Trophoblast cell (in vitro differentiated cells and primary cell): ENCODE measurements around the gene USP20.

ENCODE experiments used
- DNase-seq, 2 donors: peaks; one replicate each; pipeline ENCODE4 v3.0.0-alpha.2; 2016
- H2AFZ ChIP-seq: 2 replicates; pipeline ENCODE4 v1.6.1; 2013; ENCODE audit warnings: low read length, moderate library complexity, mild to moderate bottlenecking; ENCODE audit not compliant: insufficient read depth, poor library complexity
- H2AK5ac ChIP-seq: 2 replicates; pipeline ENCODE4 v1.6.1; 2013; ENCODE audit warnings: mild to moderate bottlenecking, low read length
- H2BK120ac ChIP-seq: 2 replicates; pipeline ENCODE4 v1.6.1; 2013; ENCODE audit warnings: low read length, mild to moderate bottlenecking, moderate library complexity; ENCODE audit not compliant: insufficient read depth, poor library complexity
- H2BK12ac ChIP-seq: 2 replicates; pipeline ENCODE4 v1.6.1; 2013; ENCODE audit warnings: mild to moderate bottlenecking, low read length, moderate library complexity
- H2BK5ac ChIP-seq: 2 replicates; pipeline ENCODE4 v1.6.1; 2013; ENCODE audit warnings: low read length, low read depth, moderate library complexity, mild to moderate bottlenecking; ENCODE audit not compliant: poor library complexity
- H3K14ac ChIP-seq: 2 replicates; pipeline ENCODE4 v1.6.1; 2013; ENCODE audit warnings: mild to moderate bottlenecking, low read length
- H3K18ac ChIP-seq: 2 replicates; pipeline ENCODE4 v1.6.1; 2013; ENCODE audit warnings: mild to moderate bottlenecking, low read length
- H3K23ac ChIP-seq: 2 replicates; pipeline ENCODE4 v1.6.1; 2013; ENCODE audit warnings: low read length
- H3K27ac ChIP-seq: 2 replicates; pipeline ENCODE4 v1.5.1; 2013; ENCODE audit warnings: low read depth, mild to moderate bottlenecking, inconsistent platforms, low read length, moderate library complexity
- H3K27me3 ChIP-seq: 2 replicates; pipeline ENCODE4 v1.6.1; 2013; ENCODE audit warnings: inconsistent platforms, mild to moderate bottlenecking, low read length, moderate library complexity; ENCODE audit not compliant: insufficient read depth
- H3K36me3 ChIP-seq, 2 experiments: 1 replicate in 1 of 2; 2 replicates in 1 of 2; pipeline ENCODE4 v1.6.1; 2013; ENCODE audit warnings: low read length in 2 of 2, mild to moderate bottlenecking in 2 of 2, moderate library complexity in 1 of 2; ENCODE audit not compliant: insufficient read depth in 2 of 2, control insufficient read depth in 1 of 2
- H3K4ac ChIP-seq: 2 replicates; pipeline ENCODE4 v1.6.1; 2013; ENCODE audit warnings: low read depth, mild to moderate bottlenecking, low read length, moderate library complexity
- H3K4me1 ChIP-seq, 2 experiments: 1 replicate in 1 of 2; 2 replicates in 1 of 2; pipeline ENCODE4 v1.6.1; 2013; ENCODE audit warnings: low read length in 2 of 2, mild to moderate bottlenecking in 2 of 2, moderate library complexity in 1 of 2; ENCODE audit not compliant: insufficient read depth in 2 of 2, control insufficient read depth in 1 of 2
- H3K4me2 ChIP-seq: 2 replicates; pipeline ENCODE4 v1.6.1; 2013; ENCODE audit warnings: inconsistent platforms, mild to moderate bottlenecking, low read length, moderate library complexity
- H3K4me3 ChIP-seq: 2 replicates; pipeline ENCODE4 v1.5.1; 2013; ENCODE audit warnings: mild to moderate bottlenecking, low read depth, low read length, inconsistent platforms
- H3K79me1 ChIP-seq: one replicate; pipeline ENCODE4 v1.6.1; 2013; ENCODE audit warnings: low read length
- H3K79me2 ChIP-seq: 2 replicates; pipeline ENCODE4 v1.6.1; 2013; ENCODE audit warnings: low read length, mild to moderate bottlenecking; ENCODE audit not compliant: control insufficient read depth, insufficient read depth, poor library complexity
- H3K9ac ChIP-seq: 2 replicates; pipeline ENCODE4 v1.6.1; 2013; ENCODE audit warnings: mild to moderate bottlenecking, low read length
- H3K9me3 ChIP-seq: 2 replicates; pipeline ENCODE4 v1.6.1; 2013; ENCODE audit warnings: low read depth, mild to moderate bottlenecking, control low read depth, inconsistent platforms, low read length; ENCODE audit not compliant: insufficient read depth
- H4K12ac ChIP-seq: 2 replicates; pipeline ENCODE4 v1.6.1; 2013; ENCODE audit warnings: low read depth, mild to moderate bottlenecking, low read length, moderate library complexity
- H4K8ac ChIP-seq: 2 replicates; pipeline ENCODE4 v1.6.1; 2013; ENCODE audit warnings: low read depth, mild to moderate bottlenecking, low read length, moderate library complexity
- H4K91ac ChIP-seq: one replicate; pipeline ENCODE4 v1.6.1; 2013; ENCODE audit warnings: low read depth, mild to moderate bottlenecking, low read length, moderate library complexity
- WGBS: extraction: QIAGEN DNeasy Blood & Tissue Kit; methylation state at CpG from one replicate; pipeline ENCODE4 v1.1.7; 2013; ENCODE audit warnings: missing lambda C conversion rate; ENCODE audit not compliant: insufficient read length, insufficient coverage; ENCODE audit errors: extremely low coverage; 5-methylcytosine and 5-hydroxymethylcytosine counted together

USP20 gene

GRCh38 chr9:129860653-129861446, 25.6 kb downstream of the USP20 start:
- Histone ChIP-seq H3K14ac (no peak overlapping the region), H3K79me1 (peaks cover 3% of the 10 kb centered on the region), H3K27ac (no peak overlapping the region), H3K79me2 (no peaks in the 10 kb centered on the region), H3K4me3 (no peak overlapping the region), H2BK12ac (no peak overlapping the region), H3K18ac (no peak overlapping the region), H4K12ac (no peak overlapping the region), H3K9ac (no peak overlapping the region), H3K4ac (no peak overlapping the region), H3K36me3 (peaks cover 17 to 20% of the 10 kb centered on the region in 2 experiments), H2AK5ac (no peak overlapping the region), H3K4me2 (no peak overlapping the region), H3K27me3 (no peaks in the 10 kb centered on the region), H3K9me3 (no peaks in the 10 kb centered on the region), H2BK120ac (no peak overlapping the region), H2AFZ (no peak overlapping the region), H4K8ac (no peak overlapping the region), H2BK5ac (no peak overlapping the region), H3K23ac (no peak overlapping the region), H4K91ac (no peak overlapping the region), H3K4me1 (peaks cover 13 to 16% of the 10 kb centered on the region in 2 experiments)
- WGBS = no CpG with 5 or more reads among the region's 11 CpGs
- DNase-seq = no peak

DNA sequence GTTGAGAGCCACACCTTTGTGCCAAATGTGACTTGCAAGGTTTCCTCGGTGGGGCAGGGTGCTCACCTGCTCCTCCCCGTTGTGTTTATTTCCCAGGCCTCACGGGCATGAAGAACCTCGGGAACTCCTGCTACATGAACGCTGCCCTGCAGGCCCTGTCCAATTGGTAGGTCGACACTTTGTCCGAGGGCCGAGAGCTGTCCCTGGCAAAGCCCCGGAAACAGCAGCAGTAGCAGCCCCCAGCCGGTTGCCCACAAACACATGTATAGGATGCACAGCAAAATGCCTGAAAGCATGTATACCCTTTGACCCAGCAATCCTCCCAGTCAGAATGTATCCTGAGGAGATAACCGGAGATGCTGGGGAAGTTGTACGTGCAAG, 26.2 kb downstream of the USP20 start:
- no CpG with 5 or more reads among the region's 12 CpGs for WGBS
- H3K18ac ChIP-seq = no peak overlapping the region

DNA sequence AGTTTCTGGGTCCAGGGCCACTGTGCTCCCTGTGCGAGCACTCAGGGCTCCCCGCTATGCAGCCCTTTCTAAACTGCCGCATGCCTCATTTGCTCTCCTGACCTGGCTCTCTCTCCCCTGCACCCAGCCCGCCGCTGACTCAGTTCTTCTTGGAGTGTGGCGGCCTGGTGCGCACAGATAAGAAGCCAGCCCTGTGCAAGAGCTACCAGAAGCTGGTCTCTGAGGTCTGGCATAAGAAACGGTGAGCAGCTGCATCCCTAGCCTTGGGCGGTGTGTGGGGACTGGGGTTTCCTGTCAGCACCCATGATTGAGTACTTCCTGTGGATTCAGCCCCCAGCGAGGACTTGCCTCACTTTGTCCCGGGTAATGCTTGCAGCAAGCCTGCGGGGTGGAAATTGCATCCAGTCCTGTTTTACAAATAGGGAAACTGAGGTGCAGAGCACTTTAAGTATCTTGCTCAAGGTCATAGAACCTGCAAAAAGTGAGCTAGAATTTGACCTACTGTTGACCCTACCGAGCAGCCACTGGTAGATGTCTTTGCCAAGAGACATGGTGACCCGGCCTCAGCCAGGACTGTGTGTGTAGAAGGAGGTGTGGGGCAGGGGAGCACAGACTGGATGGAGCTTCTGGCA, 27.9 kb downstream of the USP20 start:
- DNase-seq = peak; percentile 15 to 26
- no CpG with 5 or more reads among the region's 14 CpGs for WGBS

More for the DNA sequence above, 26.2 kb downstream of the USP20 start:
- DNase-seq = peak; percentile 8 to 25
- Histone ChIP-seq H2BK120ac (no peak overlapping the region), H3K9me3 (no peaks in the 10 kb centered on the region), H4K8ac (no peak overlapping the region), H2AK5ac (no peak overlapping the region), H3K27ac (no peak overlapping the region), H2BK5ac (no peak overlapping the region), H3K4me1 (peaks cover 13 to 16% of the 10 kb centered on the region in 2 experiments), H4K12ac (no peak overlapping the region), H3K14ac (no peak overlapping the region), H3K36me3 (peaks cover 20 to 21% of the 10 kb centered on the region in 2 experiments), H3K79me1 (peaks cover 3% of the 10 kb centered on the region), H3K4me2 (no peak overlapping the region), H2AFZ (no peak overlapping the region), H3K79me2 (no peaks in the 10 kb centered on the region), H2BK12ac (no peak overlapping the region), H3K27me3 (no peaks in the 10 kb centered on the region), H3K4ac (no peak overlapping the region), H4K91ac (no peak overlapping the region), H3K4me3 (no peak overlapping the region), H3K9ac (no peak overlapping the region), H3K23ac (no peak overlapping the region)

DNA sequence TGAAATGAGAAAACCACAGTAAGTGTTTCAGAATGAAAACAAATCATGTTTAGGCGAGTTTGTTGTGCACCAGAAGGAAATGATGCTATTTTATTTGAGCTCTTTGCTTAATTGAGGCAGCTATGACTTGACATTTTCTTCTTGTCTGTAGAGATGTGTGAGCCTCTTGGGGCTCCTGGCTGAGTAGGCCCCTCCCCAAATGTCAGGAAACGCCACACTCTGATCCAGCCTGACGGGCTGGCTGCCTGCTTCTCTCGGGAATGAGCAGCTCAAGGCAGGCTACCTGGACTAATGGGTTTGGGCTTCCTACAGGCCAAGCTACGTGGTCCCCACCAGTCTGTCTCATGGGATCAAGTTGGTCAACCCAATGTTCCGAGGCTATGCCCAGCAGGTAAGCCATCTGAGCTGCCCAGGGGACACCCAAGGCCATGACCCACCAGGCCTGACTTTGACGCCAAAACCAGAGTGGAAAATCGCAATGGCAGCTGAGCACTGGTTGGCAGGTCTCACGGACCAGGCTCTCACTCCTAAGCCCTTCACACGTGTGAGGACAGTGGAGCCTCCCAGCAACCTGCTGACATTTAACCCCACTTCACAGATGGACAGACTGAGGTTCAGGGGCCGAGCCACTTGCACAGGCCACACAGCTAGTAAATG, 29.9 kb downstream of the USP20 start:
- no peak overlapping the region for H4K8ac ChIP-seq
- no peaks in the 10 kb centered on the region for H3K27me3 ChIP-seq
- no CpG with 5 or more reads among the region's 11 CpGs for WGBS
- no peak overlapping the region for H2AFZ ChIP-seq
- peaks cover 6 to 12% of the 10 kb centered on the region in 2 experiments for H3K36me3 ChIP-seq
- H4K91ac ChIP-seq = no peak overlapping the region
- no peak for DNase-seq
- peak overlapping the region; percentile 52 for H2AK5ac ChIP-seq
- no peak overlapping the region for H3K4ac ChIP-seq
- peak overlapping the region; percentile 7 for H3K18ac ChIP-seq
- no peak overlapping the region for H3K9ac ChIP-seq
- no peak overlapping the region for H3K23ac ChIP-seq
- peaks cover 3% of the 10 kb centered on the region for H3K79me1 ChIP-seq
- H2BK120ac ChIP-seq = peak overlapping the region; percentile 21
- H2BK5ac ChIP-seq = no peak overlapping the region
- H3K4me2 ChIP-seq = no peak overlapping the region
- H3K9me3 ChIP-seq = no peaks in the 10 kb centered on the region
- peak overlapping the region; percentile 75 for H2BK12ac ChIP-seq
- peaks cover 10 to 13% of the 10 kb centered on the region in 2 experiments for H3K4me1 ChIP-seq
- no peak overlapping the region for H3K4me3 ChIP-seq
- H3K79me2 ChIP-seq = no peaks in the 10 kb centered on the region
- H3K14ac ChIP-seq = peak overlapping the region; percentile 11
- H3K27ac ChIP-seq = no peak overlapping the region
- H4K12ac ChIP-seq = no peak overlapping the region

More for the DNA sequence above, 27.9 kb downstream of the USP20 start:
- H3K79me1 ChIP-seq = peaks cover 3% of the 10 kb centered on the region
- H2BK120ac ChIP-seq = no peak overlapping the region
- H3K4me3 ChIP-seq = no peak overlapping the region
- H3K23ac ChIP-seq = no peak overlapping the region
- no peak overlapping the region for H4K8ac ChIP-seq
- H3K27ac ChIP-seq = no peak overlapping the region
- no peak overlapping the region for H2BK5ac ChIP-seq
- no peaks in the 10 kb centered on the region for H3K79me2 ChIP-seq
- no peak overlapping the region for H3K4ac ChIP-seq
- H4K12ac ChIP-seq = no peak overlapping the region
- no peaks in the 10 kb centered on the region for H3K9me3 ChIP-seq
- no peak overlapping the region for H3K14ac ChIP-seq
- H4K91ac ChIP-seq = no peak overlapping the region
- H3K36me3 ChIP-seq = peaks cover 12 to 16% of the 10 kb centered on the region in 2 experiments
- H2BK12ac ChIP-seq = no peak overlapping the region
- H3K4me1 ChIP-seq = peaks cover 13 to 16% of the 10 kb centered on the region in 2 experiments
- no peak overlapping the region for H2AFZ ChIP-seq
- H3K4me2 ChIP-seq = no peak overlapping the region
- no peak overlapping the region for H2AK5ac ChIP-seq
- H3K27me3 ChIP-seq = no peaks in the 10 kb centered on the region
- H3K9ac ChIP-seq = no peak overlapping the region
- H3K18ac ChIP-seq = no peak overlapping the region
